Stimulated activated CD4-positive, alpha-beta T cell treated with anti-CD3 and anti-CD28 coated beads, Interleukin-1b, Interleukin-23, amount 100 ng/mL, for 1 hour (primary cell): Measurements from ENCODE around the gene FBN2.
"Not testable (repeated sequence)": the region's sequence is repeated elsewhere in the genome, so short reads cannot be mapped to it uniquely, and the experiment has no call there.

Source experiments
- DNase-seq, 2 donors: peaks; one replicate each; pipeline ENCODE4 v3.0.0-alpha.2; 2020; ENCODE audit warnings: low read depth in 2 of 2

Gene FBN2

GRCh38 chr5:128358826-128359225 is 179.2 kb downstream of the FBN2 start:
- no peak for DNase-seq

GRCh38 chr5:128357226-128357625 is 180.8 kb downstream of the FBN2 start:
- DNase-seq, result no peak

GRCh38 chr5:128355961-128356360 is 182.1 kb downstream of the FBN2 start:
- no peak for DNase-seq

GRCh38 chr5:128353441-128354107 is 184.5 kb downstream of the FBN2 start:
- no peak for DNase-seq

GRCh38 chr5:128350705-128351104 is 187.3 kb downstream of the FBN2 start:
- DNase-seq, result no peak

GRCh38 chr5:128349044-128349858 is 188.8 kb downstream of the FBN2 start:
- DNase-seq, result no peak

GRCh38 chr5:128346038-128346437 is 192.0 kb downstream of the FBN2 start:
- DNase-seq, result no peak

- no peak for DNase-seq
Observed at GRCh38 chr5:128345247-128345646, 192.8 kb downstream of the FBN2 start.

- no peak for DNase-seq
Observed at GRCh38 chr5:128343168-128343567, 194.9 kb downstream of the FBN2 start.

GRCh38 chr5:128341056-128341455 is 197.0 kb downstream of the FBN2 start:
- DNase-seq, result no peak

GRCh38 chr5:128340648-128341047 is 197.4 kb downstream of the FBN2 start:
- no peak for DNase-seq

- no peak for DNase-seq
Observed at GRCh38 chr5:128339585-128339984, 198.5 kb downstream of the FBN2 start.

GRCh38 chr5:128338649-128339048 is 199.4 kb downstream of the FBN2 start:
- DNase-seq, result no peak

GRCh38 chr5:128335339-128335738 is 202.7 kb downstream of the FBN2 start:
- no peak for DNase-seq

- DNase-seq, result no peak
Observed at GRCh38 chr5:128334010-128334716, 203.9 kb downstream of the FBN2 start.

- DNase-seq, result no peak
Observed at GRCh38 chr5:128331261-128331660, 206.8 kb downstream of the FBN2 start.

GRCh38 chr5:128329386-128329939 is 208.6 kb downstream of the FBN2 start:
- no peak for DNase-seq

- DNase-seq, result no peak
Observed at GRCh38 chr5:128328446-128328845, 209.6 kb downstream of the FBN2 start.

- DNase-seq, result no peak
Observed at GRCh38 chr5:128328007-128328406, 210.0 kb downstream of the FBN2 start.

GRCh38 chr5:128321418-128321817 is 216.6 kb downstream of the FBN2 start:
- DNase-seq, result not testable (repeated sequence)

- DNase-seq, result no peak
Observed at GRCh38 chr5:128318691-128319090, 219.4 kb downstream of the FBN2 start.

- no peak for DNase-seq
Observed at GRCh38 chr5:128317481-128317880, 220.6 kb downstream of the FBN2 start.
